NCI-H2196 treated with DMSO at 0.1 percent for 48 hours (cell line): ENCODE data around the gene NRG2.

ENCODE experiments used
- DNase-seq: peaks from one replicate; lab custom pipeline; 2025; ENCODE audit not compliant: unreplicated experiment; lab: John Stamatoyannopoulos, UW

The NRG2 gene

GRCh38 chr5:139817970-139818369, 225.1 kb downstream of the NRG2 start:
- DNase-seq = no peak

DNA sequence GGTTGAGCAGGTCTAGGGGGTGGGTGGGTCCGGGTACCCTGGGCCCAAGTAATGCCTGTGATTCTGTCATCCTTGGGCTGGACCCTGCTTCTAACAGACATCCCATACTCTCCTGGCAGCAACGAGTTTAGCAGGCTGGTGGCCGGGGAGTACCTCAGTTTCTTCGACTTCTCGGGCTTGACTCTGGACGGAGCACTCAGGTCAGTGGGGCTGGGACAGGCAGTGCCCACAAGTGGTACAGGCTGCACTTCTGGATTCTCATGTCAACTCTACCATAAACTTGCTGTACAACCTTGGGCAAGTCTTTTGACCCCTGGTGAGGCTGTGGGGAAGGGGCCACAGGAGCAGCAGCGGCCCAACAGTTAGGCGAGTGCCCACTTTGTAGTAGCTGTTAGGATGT, 225.7 kb downstream of the NRG2 start:
- no peak for DNase-seq

- DNase-seq = no peak
These were observed 226.5 kb downstream of the NRG2 start for GRCh38 chr5:139816566-139816965.

DNA sequence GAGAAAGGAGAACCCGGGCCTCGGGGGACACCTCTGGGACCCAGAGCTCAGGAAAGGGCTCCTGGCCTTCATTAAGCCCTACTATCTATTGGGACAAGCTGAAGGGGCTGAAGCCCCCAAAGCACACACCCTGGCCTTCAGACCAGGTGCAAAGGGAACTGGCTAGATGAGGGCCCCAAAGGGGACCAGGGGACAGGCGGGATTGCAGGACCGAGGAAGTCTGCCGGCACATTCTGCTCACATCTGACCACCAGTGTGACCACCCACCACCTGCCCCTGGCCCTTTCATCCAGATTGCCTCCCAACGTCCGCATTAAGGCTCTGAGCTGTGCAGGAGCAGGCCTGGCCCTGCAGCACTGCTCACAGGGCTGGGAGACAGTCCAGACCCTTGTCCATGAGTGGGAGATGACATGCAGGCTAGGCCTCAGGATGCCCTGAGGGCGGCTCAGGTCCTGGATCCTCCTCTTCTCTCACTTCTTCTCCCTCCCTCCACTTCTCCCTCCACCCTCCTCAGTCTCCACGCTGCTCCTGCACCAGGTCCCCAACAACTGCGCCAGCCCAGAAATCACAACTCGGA, 228.3 kb downstream of the NRG2 start:
- no peak for DNase-seq

- DNase-seq = no peak
These were observed 228.9 kb downstream of the NRG2 start for GRCh38 chr5:139814191-139814601.

GRCh38 chr5:139812836-139813805, 230.0 kb downstream of the NRG2 start:
- DNase-seq = no peak

DNA sequence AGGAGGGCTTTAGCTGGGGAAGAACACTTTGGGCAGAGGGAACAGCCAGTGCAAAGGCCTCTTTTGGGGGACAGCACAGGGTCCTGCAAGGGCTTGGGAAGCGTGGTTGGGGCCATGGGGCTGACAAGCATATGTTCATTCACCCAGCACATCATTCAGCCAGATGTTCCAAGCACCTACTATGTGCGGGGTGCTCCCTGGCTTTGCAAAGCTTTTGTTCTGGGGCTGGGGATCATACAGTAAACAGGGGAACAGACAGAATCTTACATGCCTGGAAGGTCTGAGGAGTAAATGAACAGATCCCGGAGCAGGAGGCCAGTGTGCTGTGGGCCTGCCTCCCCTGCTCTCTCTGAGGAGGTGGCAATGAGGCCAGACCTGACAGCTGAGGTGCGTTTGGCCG, 230.8 kb downstream of the NRG2 start:
- DNase-seq = no peak

DNA sequence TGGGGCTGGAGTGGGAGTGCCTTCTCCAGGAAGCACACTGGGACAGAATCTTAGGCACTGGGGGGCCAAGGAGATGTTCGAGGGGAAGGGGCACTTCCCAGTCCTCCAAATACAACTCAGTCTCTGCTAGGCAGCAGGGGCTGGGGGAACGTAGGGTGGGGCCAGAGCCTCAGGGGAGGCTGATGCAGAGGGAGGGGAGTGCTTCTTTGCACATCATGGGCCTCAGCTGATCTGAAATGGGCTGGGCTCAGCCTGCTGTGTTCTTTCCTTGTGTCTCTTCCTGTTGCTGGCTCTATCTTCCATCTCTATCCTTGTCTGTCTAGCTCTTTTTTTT, 231.9 kb downstream of the NRG2 start:
- DNase-seq = no peak

GRCh38 chr5:139810341-139811273, 232.5 kb downstream of the NRG2 start:
- no peak for DNase-seq

- no peak for DNase-seq
These were observed 233.7 kb downstream of the NRG2 start for GRCh38 chr5:139809331-139809810.

DNA sequence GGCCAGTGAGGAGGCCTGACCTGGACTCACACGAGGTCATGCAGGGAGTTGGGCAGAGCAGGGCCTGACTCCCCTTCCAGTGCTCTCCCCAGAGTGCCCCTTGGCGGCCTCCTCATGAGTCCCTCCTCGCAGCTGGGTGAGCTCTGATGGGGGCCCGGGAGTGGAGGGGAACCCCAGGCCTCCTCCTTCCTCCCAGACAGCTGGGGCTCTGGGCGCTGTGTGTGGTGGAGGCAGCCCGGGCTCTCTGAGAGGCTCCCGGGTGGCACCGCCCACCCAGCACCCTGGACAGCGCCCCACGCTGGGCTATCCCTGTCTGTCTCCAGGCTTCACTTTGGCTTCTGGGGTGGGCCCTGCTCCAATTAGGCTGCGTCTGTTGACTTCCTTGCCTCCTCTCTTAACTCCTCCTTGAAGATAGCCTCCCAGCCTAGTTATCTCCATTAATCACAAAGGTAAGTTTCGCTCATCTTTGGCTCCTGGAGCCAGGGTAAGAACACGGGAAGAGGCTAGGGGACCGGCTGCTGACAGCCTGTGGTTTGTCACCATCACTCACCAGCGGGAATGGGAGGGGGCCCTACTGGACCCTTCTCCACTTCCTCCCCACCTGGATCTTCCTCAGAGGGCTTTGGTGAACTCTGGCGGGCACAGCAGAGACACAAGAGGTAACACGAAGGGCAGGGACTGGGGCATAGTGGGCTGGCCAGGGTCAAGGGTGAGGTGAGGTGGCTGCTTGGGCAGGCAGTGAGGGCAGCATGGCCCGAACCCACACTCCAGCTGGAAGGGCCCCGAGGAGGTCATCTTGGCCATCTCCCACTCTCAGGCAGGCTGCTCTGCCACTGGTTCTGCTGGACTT, 234.4 kb downstream of the NRG2 start:
- DNase-seq = no peak

DNA sequence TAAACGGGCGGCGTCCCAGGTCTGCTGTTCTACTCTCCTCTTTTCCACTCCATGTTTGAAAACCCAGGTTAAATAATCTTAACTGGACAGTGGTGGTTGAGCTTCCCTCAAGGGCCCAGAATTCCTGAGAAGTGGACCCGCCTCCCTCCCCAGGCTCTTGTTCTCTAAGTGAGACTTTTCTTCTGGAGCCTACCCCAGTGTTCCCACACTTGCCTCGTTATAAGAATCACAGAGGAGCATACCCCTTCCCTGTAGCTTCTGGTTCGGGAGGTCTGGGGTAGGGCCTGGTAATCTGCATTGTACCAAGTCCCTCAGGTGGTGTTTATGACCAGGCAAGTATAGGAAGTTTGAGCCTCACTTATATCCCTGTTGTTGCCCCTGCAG, 235.5 kb downstream of the NRG2 start:
- DNase-seq = no peak

- DNase-seq = no peak
These were observed 236.1 kb downstream of the NRG2 start for GRCh38 chr5:139806726-139807646.

GRCh38 chr5:139806111-139806510, 237.0 kb downstream of the NRG2 start:
- DNase-seq = no peak

GRCh38 chr5:139805545-139805944, 237.6 kb downstream of the NRG2 start:
- DNase-seq = no peak

- DNase-seq = no peak
These were observed 238.2 kb downstream of the NRG2 start for GRCh38 chr5:139804800-139805397.

- DNase-seq = no peak
These were observed 239.1 kb downstream of the NRG2 start for GRCh38 chr5:139803978-139804377.

- DNase-seq = no peak
These were observed 243.7 kb downstream of the NRG2 start for GRCh38 chr5:139799359-139799758.

DNA sequence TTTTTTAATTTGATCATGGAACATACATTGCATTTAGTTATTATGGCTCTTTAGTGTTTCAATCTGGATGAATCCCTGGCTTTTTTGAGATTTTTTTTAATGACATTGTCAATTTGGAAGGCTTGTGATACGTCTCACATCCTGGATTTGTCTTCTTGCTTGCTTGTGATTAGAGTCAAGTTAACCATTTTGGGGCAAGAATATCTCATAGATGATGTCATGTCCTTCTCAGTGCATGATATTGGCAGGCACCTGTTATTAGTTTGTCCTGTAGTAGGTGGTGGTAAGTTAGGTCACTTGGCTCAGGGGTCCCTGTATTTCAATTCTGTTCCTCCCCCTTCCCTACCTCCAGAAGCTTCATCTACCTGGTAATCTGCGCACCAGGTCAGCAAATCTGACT, 244.2 kb downstream of the NRG2 start:
- no peak for DNase-seq
